H9 (cell line): ENCODE measurements around the gene ANKRD22. TPM values are rescaled to one million over a fixed set of nuclear protein-coding genes. Genes with fewer than 3 reads are reported as not detected.

Experiments used
- DNase-seq: peaks from one replicate; pipeline ENCODE4 v3.0.0-alpha.2; 2017
- H2AFZ ChIP-seq: one replicate; pipeline ENCODE4 v1.6.1; 2013; ENCODE audit warnings: mild to moderate bottlenecking, low read length, control low read depth, moderate library complexity
- H2AK5ac ChIP-seq: 2 replicates; pipeline ENCODE4 v1.6.1; 2013; ENCODE audit warnings: low read length, control low read depth, mixed read lengths; ENCODE audit not compliant: insufficient read length
- H2BK120ac ChIP-seq: one replicate; pipeline ENCODE4 v1.6.1; 2013; ENCODE audit warnings: low read depth, mild to moderate bottlenecking, low read length, control low read depth, inconsistent platforms; ENCODE audit not compliant: poor library complexity, severe bottlenecking
- H2BK12ac ChIP-seq: 2 replicates; pipeline ENCODE4 v1.6.1; 2013; ENCODE audit warnings: low read length, control low read depth, mixed read lengths, low read depth; ENCODE audit not compliant: insufficient read length
- H2BK15ac ChIP-seq: 2 replicates; pipeline ENCODE4 v1.6.1; 2013; ENCODE audit warnings: low read depth, low read length, control low read depth
- H2BK20ac ChIP-seq: one replicate; pipeline ENCODE4 v1.6.1; 2013; ENCODE audit warnings: low read depth, mild to moderate bottlenecking, low read length, control low read depth, inconsistent platforms; ENCODE audit not compliant: poor library complexity, severe bottlenecking
- H2BK5ac ChIP-seq: 2 replicates; pipeline ENCODE4 v1.6.1; 2013; ENCODE audit warnings: low read length, control low read depth, mixed read lengths; ENCODE audit not compliant: insufficient read length
- H3K14ac ChIP-seq: 2 replicates; pipeline ENCODE4 v1.6.1; 2013; ENCODE audit warnings: low read length, control low read depth; ENCODE audit not compliant: insufficient read depth
- H3K18ac ChIP-seq: 2 replicates; pipeline ENCODE4 v1.6.1; 2013; ENCODE audit warnings: low read depth, mild to moderate bottlenecking, mixed read lengths, low read length, control low read depth; ENCODE audit not compliant: insufficient read length
- H3K23ac ChIP-seq: 2 replicates; pipeline ENCODE4 v1.6.1; 2013; ENCODE audit warnings: low read length, control low read depth, mixed read lengths, low read depth; ENCODE audit not compliant: insufficient read length
- H3K23me2 ChIP-seq: 2 replicates; pipeline ENCODE4 v1.6.1; 2013; ENCODE audit warnings: low read depth, mild to moderate bottlenecking, mixed read lengths, low read length, control low read depth; ENCODE audit not compliant: insufficient read length, poor library complexity, severe bottlenecking
- H3K27ac ChIP-seq: 2 replicates; pipeline ENCODE4 v1.5.1; 2013; ENCODE audit warnings: low read length, control low read depth, mixed read lengths, low read depth; ENCODE audit not compliant: insufficient read length
- H3K27me3 ChIP-seq: 2 replicates; pipeline ENCODE4 v1.6.1; 2013; ENCODE audit warnings: low read length, control low read depth, inconsistent platforms; ENCODE audit not compliant: insufficient read depth
- H3K4ac ChIP-seq: 2 replicates; pipeline ENCODE4 v1.6.1; 2013; ENCODE audit warnings: low read depth, mild to moderate bottlenecking, control low read depth, inconsistent platforms, low read length, moderate library complexity
- H3K4me1 ChIP-seq: 2 replicates; pipeline ENCODE4 v1.6.1; 2013; ENCODE audit warnings: low read length, control low read depth, inconsistent platforms; ENCODE audit not compliant: insufficient read depth
- H3K4me2 ChIP-seq: 2 replicates; pipeline ENCODE4 v1.6.1; 2013; ENCODE audit warnings: low read length, control low read depth, mixed read lengths; ENCODE audit not compliant: insufficient read length, insufficient read depth
- H3K56ac ChIP-seq: 2 replicates; pipeline ENCODE4 v1.6.1; 2013; ENCODE audit warnings: low read depth, mild to moderate bottlenecking, mixed read lengths, low read length, control low read depth; ENCODE audit not compliant: insufficient read length
- H3K79me1 ChIP-seq: 2 replicates; pipeline ENCODE4 v1.6.1; 2013; ENCODE audit warnings: low read depth, mild to moderate bottlenecking, moderate library complexity, low read length, control low read depth, inconsistent platforms; ENCODE audit not compliant: insufficient read depth, poor library complexity, severe bottlenecking
- H3K79me2 ChIP-seq: 2 replicates; pipeline ENCODE4 v1.6.1; 2013; ENCODE audit warnings: low read length, control low read depth, inconsistent platforms; ENCODE audit not compliant: insufficient read depth
- H3K9ac ChIP-seq: 2 replicates; pipeline ENCODE4 v1.6.1; 2013; ENCODE audit warnings: low read length, control low read depth, mixed read lengths; ENCODE audit not compliant: insufficient read length; ENCODE audit errors: extremely low read depth
- H3K9me3 ChIP-seq: one replicate; pipeline ENCODE4 v1.6.1; 2013; ENCODE audit warnings: low read depth, low read length, inconsistent platforms; ENCODE audit not compliant: control insufficient read depth
- H3T11ph ChIP-seq: one replicate; pipeline ENCODE4 v1.6.1; 2013; ENCODE audit warnings: mild to moderate bottlenecking, low read length, control low read depth, inconsistent platforms
- H4K20me1 ChIP-seq: one replicate; pipeline ENCODE4 v1.6.1; 2013; ENCODE audit not compliant: control insufficient read depth, insufficient read length, insufficient read depth
- H4K5ac ChIP-seq: 2 replicates; pipeline ENCODE4 v1.6.1; 2013; ENCODE audit warnings: low read depth, mild to moderate bottlenecking, mixed read lengths, low read length, control low read depth; ENCODE audit not compliant: insufficient read length
- H4K8ac ChIP-seq: replicated peaks from 2 replicates; pipeline ENCODE4 v1.6.1; 2013; ENCODE audit warnings: low read length, control low read depth, mixed read lengths, low read depth; ENCODE audit not compliant: insufficient read length
- H4K91ac ChIP-seq: 2 replicates; pipeline ENCODE4 v1.6.1; 2013; ENCODE audit warnings: low read depth, mild to moderate bottlenecking, moderate library complexity, mixed read lengths, low read length, control low read depth; ENCODE audit not compliant: insufficient read length
- H3K27ac Mint-ChIP-seq, 3 experiments: 2 replicates in 2 of 3; 3 replicates in 1 of 3; pipeline ENCODE4 v1.8.0; 2020 to 2021; ENCODE audit warnings: mixed read lengths in 3 of 3, mild to moderate bottlenecking in 1 of 3, moderate library complexity in 1 of 3
- H3K27me3 Mint-ChIP-seq: 2 replicates; pipeline ENCODE4 v1.8.0; 2021; ENCODE audit warnings: low read depth, mild to moderate bottlenecking, moderate library complexity, mixed read lengths
- H3K36me3 Mint-ChIP-seq, 3 experiments: 2 replicates in 2 of 3; 3 replicates in 1 of 3; pipeline ENCODE4 v1.8.0; 2020 to 2021; ENCODE audit warnings: low read depth in 3 of 3, mixed read lengths in 3 of 3; ENCODE audit not compliant: insufficient read depth in 1 of 3
- H3K4me1 Mint-ChIP-seq, 2 experiments: 2 replicates each; pipeline ENCODE4 v1.8.0; 2020; ENCODE audit warnings: mixed read lengths in 2 of 2
- H3K4me3 Mint-ChIP-seq, 2 experiments: 2 replicates in 1 of 2; 3 replicates in 1 of 2; pipeline ENCODE4 v1.8.0; 2020 to 2021; ENCODE audit warnings: mild to moderate bottlenecking in 2 of 2, mixed read lengths in 2 of 2, moderate library complexity in 1 of 2
- H3K9me3 Mint-ChIP-seq, 2 experiments: 2 replicates in 1 of 2; 3 replicates in 1 of 2; pipeline ENCODE4 v1.8.0; 2020; ENCODE audit warnings: mild to moderate bottlenecking in 2 of 2, mixed read lengths in 2 of 2, moderate library complexity in 1 of 2
- WGBS: extraction: QIAGEN DNeasy Blood & Tissue Kit; methylation state at CpG from one replicate; pipeline ENCODE4 v1.1.7; 2013; ENCODE audit warnings: missing lambda C conversion rate, low lambda C conversion rate, mixed read lengths; ENCODE audit not compliant: insufficient read length; ENCODE audit errors: extremely low coverage; 5-methylcytosine and 5-hydroxymethylcytosine counted together
- total RNA-seq: library from RNA; stranded (reverse); gene quantifications from 2 replicates; pipeline ENCODE4 v1.2.1, GENCODE V29; 2021
- TF ChIP-seq, protein P1 (sequence below): fragments of 200-600 bp; sonication (generic); conservative IDR thresholded peaks from 3 replicates; pipeline ENCODE4 v1.8.0; 2021; ENCODE audit warnings: antibody characterized with exemption, mild to moderate bottlenecking

ANKRD22 gene
- total RNA-seq, 1 experiment from 2014 or later = not detected

DNA sequence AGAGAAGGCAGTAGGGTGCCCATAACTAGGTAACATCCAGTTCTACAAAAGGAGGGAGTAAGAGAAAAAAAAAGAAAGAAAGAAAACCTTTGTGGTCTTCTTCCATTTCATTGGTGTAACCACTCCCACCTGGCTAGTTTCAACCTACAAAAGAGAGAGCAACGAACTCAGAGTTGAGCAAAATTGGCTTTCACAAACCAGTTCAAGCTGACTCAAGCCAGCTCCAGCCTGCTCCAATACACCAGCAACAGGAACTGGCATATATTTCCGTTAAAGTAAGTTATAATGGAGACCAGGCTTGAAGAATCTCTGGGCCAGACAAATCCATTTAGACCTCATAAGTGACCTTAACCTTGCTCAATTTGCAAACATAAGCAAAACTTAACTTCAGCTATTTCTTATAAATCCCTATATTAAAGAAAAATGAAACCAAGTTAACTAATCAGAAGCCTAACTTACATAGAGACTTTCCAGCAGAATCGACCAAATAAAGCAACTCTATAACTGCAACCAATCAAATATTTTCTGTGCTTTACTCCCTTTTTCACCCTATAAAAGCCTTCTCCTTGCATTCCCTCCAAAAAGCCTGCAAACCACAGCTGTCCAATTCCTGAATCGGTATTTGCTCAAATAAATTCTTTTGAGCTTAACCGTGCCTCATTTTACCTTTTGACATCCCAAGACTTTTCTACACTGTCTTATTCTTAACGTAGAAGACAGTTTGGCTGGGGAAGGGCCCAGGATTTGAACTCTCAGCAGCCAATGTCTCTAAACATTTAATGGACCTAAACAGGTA is 10.1 kb downstream of the ANKRD22 start:
- Histone ChIP-seq H3K27me3 (no peaks in the 10 kb centered on the region), H2BK15ac (no peak overlapping the region), H4K8ac (no peak overlapping the region), H2BK120ac (no peak overlapping the region), H3K4ac (no peak overlapping the region), H2BK12ac (no peak overlapping the region), H2AFZ (no peak overlapping the region), H4K5ac (no peak overlapping the region), H3K27ac (no peak overlapping the region), H2BK20ac (no peak overlapping the region), H3K79me1 (no peaks in the 10 kb centered on the region), H4K20me1 (no peaks in the 10 kb centered on the region), H4K91ac (no peak overlapping the region), H3T11ph (no peak overlapping the region), H3K4me2 (no peak overlapping the region), H2AK5ac (no peak overlapping the region), H3K14ac (no peak overlapping the region), H3K18ac (no peak overlapping the region), H3K23ac (no peak overlapping the region), H3K79me2 (no peaks in the 10 kb centered on the region), H3K4me1 (no peaks in the 10 kb centered on the region), H3K56ac (no peak overlapping the region), H3K9me3 (no peaks in the 10 kb centered on the region), H2BK5ac (no peak overlapping the region), H3K9ac (no peak overlapping the region), H3K23me2 (no peaks in the 10 kb centered on the region)
- H3K9me3 Mint-ChIP-seq = no peaks in the 10 kb centered on the region
- no peak for DNase-seq
- TF ChIP-seq, protein P1, sequence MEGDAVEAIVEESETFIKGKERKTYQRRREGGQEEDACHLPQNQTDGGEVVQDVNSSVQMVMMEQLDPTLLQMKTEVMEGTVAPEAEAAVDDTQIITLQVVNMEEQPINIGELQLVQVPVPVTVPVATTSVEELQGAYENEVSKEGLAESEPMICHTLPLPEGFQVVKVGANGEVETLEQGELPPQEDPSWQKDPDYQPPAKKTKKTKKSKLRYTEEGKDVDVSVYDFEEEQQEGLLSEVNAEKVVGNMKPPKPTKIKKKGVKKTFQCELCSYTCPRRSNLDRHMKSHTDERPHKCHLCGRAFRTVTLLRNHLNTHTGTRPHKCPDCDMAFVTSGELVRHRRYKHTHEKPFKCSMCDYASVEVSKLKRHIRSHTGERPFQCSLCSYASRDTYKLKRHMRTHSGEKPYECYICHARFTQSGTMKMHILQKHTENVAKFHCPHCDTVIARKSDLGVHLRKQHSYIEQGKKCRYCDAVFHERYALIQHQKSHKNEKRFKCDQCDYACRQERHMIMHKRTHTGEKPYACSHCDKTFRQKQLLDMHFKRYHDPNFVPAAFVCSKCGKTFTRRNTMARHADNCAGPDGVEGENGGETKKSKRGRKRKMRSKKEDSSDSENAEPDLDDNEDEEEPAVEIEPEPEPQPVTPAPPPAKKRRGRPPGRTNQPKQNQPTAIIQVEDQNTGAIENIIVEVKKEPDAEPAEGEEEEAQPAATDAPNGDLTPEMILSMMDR = no peak
- H3K4me1 Mint-ChIP-seq = peaks cover 0 to 3% of the 10 kb centered on the region in 2 experiments; a peak in 3 of 4 replicates
- no peak overlapping the region for H3K4me3 Mint-ChIP-seq
- H3K27ac Mint-ChIP-seq = no peak overlapping the region
- WGBS = no CpG with 5 or more reads among the region's 6 CpGs
- H3K36me3 Mint-ChIP-seq = no peaks in the 10 kb centered on the region
- no peaks in the 10 kb centered on the region; the same call in 1 of the 2 replicates for H3K27me3 Mint-ChIP-seq
